ENCODE data around the gene GFRA4. TPM values are rescaled to one million over a fixed set of nuclear protein-coding genes. Genes with fewer than 3 reads are reported as not detected.
A peak's percentile ranks its signal among the peaks of the same experiment; 100 is the strongest.

Gene GFRA4
- total RNA-seq, 1 donor from 2014 or later: not detected

GRCh38 chr20:3679749-3680700 lies 16.8 kb upstream of the GFRA4 start:
- peak overlapping the region; percentile 85 for H3K27ac Mint-ChIP-seq
- peaks cover 57% of the 10 kb centered on the region for H3K27me3 Mint-ChIP-seq (ENCODE audit: low read depth)
- DNase-seq (ENCODE audit: low spot score in 2 of 2, unreplicated experiment in 2 of 2): no peak
- H3K4me3 Mint-ChIP-seq: peak overlapping the region; percentile 59
- H3K36me3 Mint-ChIP-seq: no peaks in the 10 kb centered on the region
- peaks cover 47% of the 10 kb centered on the region for H3K4me1 Mint-ChIP-seq
- H3K9me3 Mint-ChIP-seq: no peaks in the 10 kb centered on the region
- no peak for TF ChIP-seq CTCF (IDR thresholded peaks at IDR 0.05; ENCODE audit: unreplicated experiment)

GRCh38 chr20:3678856-3679720 lies 15.9 kb upstream of the GFRA4 start:
- no peaks in the 10 kb centered on the region for H3K9me3 Mint-ChIP-seq
- H3K4me1 Mint-ChIP-seq: peaks cover 42% of the 10 kb centered on the region
- H3K27ac Mint-ChIP-seq: peak overlapping the region; percentile 85
- TF ChIP-seq CTCF (IDR thresholded peaks at IDR 0.05; ENCODE audit: unreplicated experiment): no peak
- DNase-seq (ENCODE audit: low spot score in 2 of 2, unreplicated experiment in 2 of 2): no peak
- peaks cover 59% of the 10 kb centered on the region for H3K27me3 Mint-ChIP-seq (ENCODE audit: low read depth)
- H3K36me3 Mint-ChIP-seq: peaks cover 1% of the 10 kb centered on the region
- H3K4me3 Mint-ChIP-seq: peak overlapping the region; percentile 49

GRCh38 chr20:3678198-3678597 lies 15.0 kb upstream of the GFRA4 start:
- H3K27me3 Mint-ChIP-seq (ENCODE audit: low read depth): peaks cover 56% of the 10 kb centered on the region

GRCh38 chr20:3677733-3678132 lies 14.5 kb upstream of the GFRA4 start:
- peak overlapping the region; percentile 87 for H3K27ac Mint-ChIP-seq
- DNase-seq (ENCODE audit: low spot score in 2 of 2, unreplicated experiment in 2 of 2): no peak
- no peaks in the 10 kb centered on the region for H3K9me3 Mint-ChIP-seq
- peaks cover 42% of the 10 kb centered on the region for H3K4me1 Mint-ChIP-seq
- peaks cover 1% of the 10 kb centered on the region for H3K36me3 Mint-ChIP-seq
- peaks cover 56% of the 10 kb centered on the region for H3K27me3 Mint-ChIP-seq (ENCODE audit: low read depth)
- peak overlapping the region; percentile 13 for H3K4me3 Mint-ChIP-seq
- TF ChIP-seq CTCF (IDR thresholded peaks at IDR 0.05; ENCODE audit: unreplicated experiment): no peak

More at GRCh38 chr20:3678198-3678597, 15.0 kb upstream of the GFRA4 start:
- no peak for TF ChIP-seq CTCF (IDR thresholded peaks at IDR 0.05; ENCODE audit: unreplicated experiment)
- H3K4me1 Mint-ChIP-seq: peaks cover 42% of the 10 kb centered on the region
- no peaks in the 10 kb centered on the region for H3K9me3 Mint-ChIP-seq
- peak overlapping the region; percentile 87 for H3K27ac Mint-ChIP-seq
- H3K36me3 Mint-ChIP-seq: peaks cover 1% of the 10 kb centered on the region
- H3K4me3 Mint-ChIP-seq: no peak overlapping the region
- no peak for DNase-seq (ENCODE audit: low spot score in 2 of 2, unreplicated experiment in 2 of 2)

- DNase-seq (ENCODE audit: low spot score in 2 of 2, unreplicated experiment in 2 of 2): no peak
- Mint-ChIP-seq H3K9me3 (no peaks in the 10 kb centered on the region), H3K4me1 (peaks cover 30% of the 10 kb centered on the region), H3K27me3 (ENCODE audit: low read depth) (peaks cover 54% of the 10 kb centered on the region), H3K4me3 (no peak overlapping the region), H3K36me3 (peaks cover 1% of the 10 kb centered on the region), H3K27ac (no peak overlapping the region)
- TF ChIP-seq CTCF (IDR thresholded peaks at IDR 0.05; ENCODE audit: unreplicated experiment): no peak
Measured at GRCh38 chr20:3674995-3675900, 12.0 kb upstream of the GFRA4 start.

Measured in mesothelial cell of epicardium (in vitro differentiated cells).